NK-92 (cell line): Measurements from ENCODE around the gene SYNE1.

Experiments used
- DNase-seq: peaks from one replicate; lab custom pipeline; 2025; ENCODE audit not compliant: unreplicated experiment; lab: John Stamatoyannopoulos, UW

Gene SYNE1

DNA sequence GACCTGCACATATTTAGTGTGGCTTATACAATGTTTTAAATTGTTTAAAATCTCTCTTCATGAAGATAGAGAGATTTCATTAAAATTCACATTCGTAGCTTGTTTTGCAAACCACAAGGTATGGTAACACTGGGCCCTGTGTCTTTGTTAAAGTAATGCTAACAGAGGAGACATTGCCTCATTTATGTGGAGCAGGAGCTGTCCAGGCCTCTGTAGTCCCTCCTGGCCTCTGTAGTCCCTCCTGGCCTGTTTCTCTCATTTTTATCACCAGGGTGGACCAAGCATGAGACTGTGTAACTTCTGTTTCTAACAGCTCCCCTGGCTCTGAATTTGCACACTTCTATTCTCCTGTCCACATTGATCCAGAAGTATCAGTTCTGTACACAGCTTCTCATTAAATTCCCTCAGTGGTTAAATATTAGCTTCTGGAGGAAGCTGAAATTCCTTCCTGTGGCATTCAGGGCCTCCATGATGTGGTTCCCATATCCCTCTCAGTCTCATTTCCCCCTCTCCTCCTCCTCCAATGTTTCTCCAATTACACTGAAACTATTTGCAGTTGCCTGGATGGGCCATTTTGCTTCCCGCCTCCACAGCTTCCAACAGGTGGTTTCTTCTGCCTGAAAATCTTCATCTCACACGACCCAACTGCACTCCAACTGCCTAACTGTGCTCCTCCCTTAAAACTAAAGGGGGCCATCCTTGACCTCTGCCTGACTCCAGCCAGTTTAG is 340.4 kb downstream of the SYNE1 start:
- DNase-seq = no peak

DNA sequence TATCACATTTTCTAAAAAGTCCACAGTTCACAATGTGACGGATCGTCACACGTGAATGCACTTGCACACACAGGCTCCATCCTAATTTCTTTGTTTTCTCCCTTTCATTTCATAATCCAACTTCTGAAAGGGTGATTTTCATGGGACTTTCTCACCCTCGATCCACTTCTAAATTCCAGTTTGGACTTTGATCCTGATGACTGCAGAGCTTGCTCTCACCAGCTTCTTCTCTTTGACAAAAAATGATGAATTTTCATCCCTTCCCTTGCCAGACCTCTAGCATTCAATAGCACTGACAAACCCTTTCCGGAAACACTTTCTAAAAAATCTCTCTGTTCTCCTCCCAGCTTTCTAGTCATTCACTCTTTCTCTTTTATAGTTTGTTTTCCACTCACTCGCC is 341.2 kb downstream of the SYNE1 start:
- no peak for DNase-seq

DNA sequence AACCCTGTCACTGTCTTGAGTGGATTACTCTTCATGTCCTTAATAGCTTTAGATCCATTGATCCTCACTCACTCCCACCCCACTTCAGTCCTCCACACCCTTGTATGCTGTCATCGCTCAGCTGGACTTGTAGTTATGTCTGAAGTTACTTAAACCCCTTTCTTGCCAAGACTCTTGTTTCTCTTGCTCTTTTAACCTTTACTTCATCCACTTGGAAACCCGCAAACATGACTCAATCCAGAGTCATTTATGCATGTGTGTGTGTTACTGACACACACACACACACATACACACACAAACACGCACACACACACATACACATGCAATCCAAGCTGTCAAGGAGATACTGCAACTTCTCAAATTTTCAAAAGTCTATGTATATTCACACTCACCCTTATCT is 341.8 kb downstream of the SYNE1 start:
- DNase-seq = no peak

DNA sequence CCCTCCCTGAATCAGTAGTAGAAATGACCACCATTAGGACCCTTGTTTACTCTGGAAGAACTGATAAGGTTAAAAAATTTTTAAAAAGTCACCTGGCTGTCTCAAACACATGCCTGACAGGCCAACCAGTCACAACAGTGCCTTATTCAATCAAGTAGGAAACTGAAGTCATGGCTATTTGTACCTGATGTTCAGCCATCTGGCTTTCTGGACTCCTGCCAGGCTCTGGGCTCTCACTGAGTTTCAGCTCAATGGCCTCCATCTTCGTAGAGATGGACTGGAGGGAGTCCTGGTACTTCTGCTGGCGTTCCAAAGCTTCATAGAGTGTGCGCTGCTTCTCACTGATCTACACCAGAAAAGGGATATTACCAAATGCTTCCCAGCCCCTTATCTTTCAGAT is 343.8 kb downstream of the SYNE1 start:
- DNase-seq = no peak

DNA sequence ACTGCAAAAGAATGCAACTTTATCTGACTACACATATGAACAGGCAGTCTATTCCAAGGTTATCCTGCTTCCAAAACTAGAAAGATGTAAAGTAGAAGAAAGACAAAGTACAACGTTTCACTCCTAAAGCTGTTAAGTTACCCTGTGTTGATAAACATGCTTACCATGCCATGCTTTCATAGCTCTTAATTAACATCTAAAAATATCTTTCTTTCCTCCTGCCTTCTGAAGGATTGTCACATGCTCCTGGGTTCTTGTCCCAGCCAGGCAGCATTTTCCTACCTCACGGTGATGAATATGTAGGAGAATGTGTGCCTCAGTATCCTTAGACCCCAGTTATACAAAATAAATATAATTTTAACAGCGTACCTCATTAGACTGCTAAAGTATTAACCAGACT is 344.6 kb downstream of the SYNE1 start:
- no peak for DNase-seq

DNA sequence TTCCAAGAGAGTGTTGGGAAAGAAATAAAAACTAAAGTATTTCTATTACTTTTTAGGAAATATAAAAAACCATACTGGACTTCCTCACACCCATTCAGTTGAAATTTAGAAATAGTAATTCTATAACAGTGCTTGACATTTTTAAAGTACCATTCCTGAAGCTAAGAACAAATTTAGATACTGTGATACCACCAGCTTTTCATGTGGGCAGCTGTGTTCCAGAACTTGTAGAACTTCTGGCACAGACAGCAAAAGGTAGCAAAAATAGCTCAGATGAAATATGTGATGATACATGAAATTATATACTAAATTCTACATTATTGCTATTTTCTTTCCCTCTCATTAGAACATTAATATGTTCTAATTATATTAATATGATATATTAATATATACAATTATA is 346.5 kb downstream of the SYNE1 start:
- DNase-seq = no peak

DNA sequence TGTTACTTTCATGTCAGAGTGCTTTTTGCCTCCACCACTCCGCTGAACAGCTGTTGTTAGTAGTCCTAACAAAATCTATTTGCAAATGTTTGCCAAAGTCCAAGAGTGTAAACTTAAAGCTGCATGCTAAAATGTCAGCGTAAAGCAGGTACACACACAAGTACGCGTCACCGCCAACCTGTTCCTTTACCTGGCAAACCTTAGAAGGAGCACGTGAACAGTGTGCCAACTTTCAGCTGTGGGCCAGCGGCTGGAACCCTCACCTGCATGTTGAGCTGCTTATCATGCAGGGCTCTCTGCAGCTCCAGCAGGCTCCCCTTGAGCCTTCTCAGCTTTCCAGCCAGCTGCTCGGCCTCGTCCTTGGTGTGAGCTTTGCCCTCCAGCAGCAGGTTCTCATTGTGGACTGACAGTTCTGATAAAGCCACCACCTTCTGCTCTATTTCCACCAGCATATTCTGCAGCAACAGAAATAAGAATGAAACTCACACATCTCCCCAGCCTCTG is 359.3 kb downstream of the SYNE1 start:
- no peak for DNase-seq

DNA sequence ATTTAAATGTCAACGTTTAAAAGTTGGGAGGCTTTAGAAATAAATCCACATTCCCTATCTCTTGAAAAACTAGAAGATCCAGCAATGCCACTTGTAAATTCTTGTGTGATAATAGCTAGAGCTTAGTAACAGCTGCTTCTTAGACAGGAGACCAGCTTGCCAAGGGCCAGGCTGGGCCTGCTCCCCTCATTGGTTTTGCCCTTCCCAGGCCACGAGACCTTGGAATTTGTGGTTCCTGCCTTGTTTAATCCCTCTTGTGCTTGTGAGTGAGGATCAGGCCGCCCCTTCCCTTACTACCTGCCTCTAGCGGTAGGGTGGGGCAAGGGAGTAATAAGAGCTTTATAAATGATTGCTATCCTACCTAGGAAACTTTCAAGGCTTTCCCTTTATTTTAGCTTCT is 363.5 kb downstream of the SYNE1 start:
- DNase-seq = no peak

DNA sequence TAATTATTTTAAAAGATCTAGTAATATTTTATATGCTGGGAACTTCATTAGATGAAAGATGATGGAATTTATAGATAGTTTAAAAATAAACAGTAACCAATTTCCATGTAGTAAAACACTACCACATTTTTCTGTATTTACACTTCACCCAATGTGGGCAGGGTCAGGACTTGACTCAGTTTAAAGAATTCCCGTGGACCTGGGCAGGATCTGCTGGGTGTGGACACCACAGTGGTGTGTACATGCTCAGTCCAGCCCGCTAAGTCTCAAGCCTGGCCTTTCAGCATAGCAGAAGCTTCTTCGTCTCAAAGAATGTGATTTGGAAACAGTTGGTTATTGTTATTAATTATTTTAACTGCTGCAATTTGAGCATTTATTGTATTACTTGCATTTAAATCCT is 364.2 kb downstream of the SYNE1 start:
- no peak for DNase-seq

DNA sequence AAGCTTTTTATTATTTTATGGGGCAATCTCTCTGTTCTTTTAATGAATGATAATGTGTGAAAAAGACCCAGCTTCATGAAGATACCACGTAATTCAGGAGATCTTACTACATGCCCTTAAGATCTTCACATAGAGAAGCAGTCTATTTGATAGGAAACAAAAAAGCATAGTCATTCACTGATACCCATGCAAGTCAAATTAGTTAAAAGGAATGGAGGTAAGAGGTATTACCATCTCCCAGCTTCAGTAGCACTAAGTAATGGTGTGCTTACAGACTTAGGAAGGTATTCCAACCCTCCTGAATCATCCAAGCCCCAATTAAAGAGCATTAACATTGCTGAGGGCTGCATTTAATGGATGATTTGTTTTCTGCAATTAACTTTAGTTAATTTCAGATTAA is 364.7 kb downstream of the SYNE1 start:
- no peak for DNase-seq

DNA sequence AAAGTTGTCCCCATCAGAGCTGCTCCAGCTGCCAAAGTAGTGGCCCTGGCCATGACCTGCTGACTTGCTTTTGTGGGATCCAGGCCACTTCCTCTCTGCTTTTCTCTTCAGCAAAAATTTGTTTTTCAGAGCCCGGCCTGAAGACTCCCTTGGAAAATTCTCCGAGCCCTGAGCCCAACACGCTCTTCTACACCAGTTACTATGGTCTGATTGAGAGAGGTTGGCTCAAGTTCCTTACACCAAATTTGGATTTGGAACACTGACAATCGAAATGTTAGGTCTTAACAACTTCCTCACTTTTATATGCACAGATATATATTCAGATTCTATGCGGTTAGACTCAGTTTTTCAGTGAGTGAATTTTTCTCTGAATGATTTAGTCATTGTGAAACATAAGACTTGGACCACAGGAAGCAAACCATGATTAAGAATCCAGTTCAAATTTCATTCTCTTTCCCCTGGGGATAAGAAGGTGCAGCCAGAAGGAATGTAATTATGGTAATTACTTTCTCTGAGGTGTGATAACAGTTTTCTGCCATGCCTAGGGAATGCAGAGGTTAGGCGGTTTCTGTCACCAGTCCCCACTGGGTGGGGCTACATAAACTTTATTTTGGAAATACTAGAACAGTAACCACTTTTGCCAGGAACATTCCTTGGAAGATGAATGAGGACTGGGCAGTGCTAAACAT is 365.2 kb downstream of the SYNE1 start:
- DNase-seq = no peak

DNA sequence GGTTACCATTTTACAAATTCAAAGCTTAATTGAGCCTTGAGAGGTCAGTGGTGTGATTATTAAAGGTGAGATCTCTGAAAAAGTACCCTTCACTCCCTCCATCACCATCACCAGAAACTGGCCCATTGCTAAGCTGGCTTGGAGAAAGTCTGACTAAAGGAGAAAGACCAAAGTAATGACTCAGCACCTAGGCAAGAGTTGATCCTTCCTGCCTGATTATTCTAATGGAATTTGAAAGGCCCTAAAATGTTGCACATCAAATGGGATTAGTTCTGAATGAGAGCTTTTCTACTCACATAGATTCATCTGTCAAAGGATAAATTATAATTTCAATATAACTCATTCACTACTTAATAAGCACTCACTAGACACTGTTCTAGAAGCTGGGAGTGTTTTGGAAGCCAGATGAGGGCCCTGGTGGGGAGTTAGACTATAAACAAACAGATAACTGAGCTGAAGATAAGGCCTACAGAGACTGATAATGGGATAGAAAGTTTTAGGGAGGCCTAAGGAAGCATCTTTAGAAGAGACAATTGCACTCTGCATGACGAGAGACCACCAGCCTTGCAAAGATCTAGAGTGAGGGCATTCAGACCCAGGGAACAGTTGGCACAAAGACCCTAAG is 366.7 kb downstream of the SYNE1 start:
- DNase-seq = no peak

DNA sequence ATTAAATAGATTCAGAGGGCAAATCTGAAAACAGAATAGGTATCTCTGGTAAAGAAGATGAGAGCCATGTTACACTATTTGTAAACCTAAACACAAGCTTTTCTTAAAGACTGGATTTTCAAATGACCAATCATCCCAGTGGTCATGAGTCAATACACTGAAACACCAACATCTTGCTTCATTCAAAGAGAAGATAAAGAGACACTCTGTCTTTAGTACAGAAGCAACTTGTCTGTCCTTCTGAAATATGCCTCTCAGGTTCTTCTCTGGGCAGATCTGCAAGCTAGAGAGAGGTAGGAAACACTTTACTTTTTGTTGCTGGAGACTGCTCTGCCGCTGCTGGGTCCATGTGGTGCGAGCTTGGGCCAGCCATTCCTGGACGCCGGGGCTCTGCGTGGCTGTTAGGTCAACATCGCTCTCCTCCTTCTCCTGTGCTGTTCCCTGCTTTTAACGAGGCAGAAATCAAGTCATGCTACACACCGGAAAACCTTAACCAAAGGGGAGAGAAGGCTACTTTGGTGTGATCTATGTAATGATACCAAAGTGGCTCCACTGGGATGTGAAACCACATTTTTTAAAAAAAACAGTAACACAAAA is 368.2 kb downstream of the SYNE1 start:
- DNase-seq = no peak

DNA sequence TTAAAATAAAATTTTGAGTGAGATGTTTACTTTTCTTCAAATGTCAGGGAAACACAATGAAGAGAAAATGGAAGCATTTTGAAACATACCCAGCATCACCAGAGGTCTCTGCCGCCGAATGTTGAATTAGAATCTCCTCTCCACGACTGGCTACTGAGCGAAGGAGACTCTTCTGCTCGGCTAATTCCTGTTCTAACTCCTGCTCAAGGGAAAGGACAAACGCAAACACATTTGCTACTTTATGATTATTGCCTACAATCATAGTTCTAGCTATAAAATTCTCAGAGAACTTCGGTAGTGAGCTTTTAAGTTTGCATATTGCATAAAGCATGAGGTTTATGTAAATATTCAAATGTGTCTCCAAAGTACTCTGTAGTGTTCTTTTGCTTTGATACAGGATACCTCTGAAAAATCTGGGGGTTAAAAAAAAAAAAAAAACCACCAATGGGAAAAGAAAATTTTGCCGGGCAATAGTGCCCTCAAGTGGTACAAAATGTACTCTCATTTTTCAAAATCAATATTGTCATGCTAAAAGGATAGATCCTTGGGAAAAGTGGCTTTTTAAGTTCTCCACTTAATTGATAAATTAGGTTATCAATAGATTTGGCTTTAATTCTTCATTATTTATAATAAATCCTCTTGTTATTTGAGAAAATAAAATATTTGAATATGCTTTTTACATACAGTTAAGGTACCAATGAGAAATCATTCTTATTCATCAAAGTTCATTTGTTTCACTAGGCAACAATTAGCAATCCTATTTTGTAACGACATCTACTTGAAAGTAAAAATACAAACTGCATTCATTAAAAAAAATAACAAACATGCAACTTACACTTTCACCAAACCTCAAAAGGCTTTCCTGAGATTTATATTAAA is 369.0 kb downstream of the SYNE1 start:
- no peak for DNase-seq

DNA sequence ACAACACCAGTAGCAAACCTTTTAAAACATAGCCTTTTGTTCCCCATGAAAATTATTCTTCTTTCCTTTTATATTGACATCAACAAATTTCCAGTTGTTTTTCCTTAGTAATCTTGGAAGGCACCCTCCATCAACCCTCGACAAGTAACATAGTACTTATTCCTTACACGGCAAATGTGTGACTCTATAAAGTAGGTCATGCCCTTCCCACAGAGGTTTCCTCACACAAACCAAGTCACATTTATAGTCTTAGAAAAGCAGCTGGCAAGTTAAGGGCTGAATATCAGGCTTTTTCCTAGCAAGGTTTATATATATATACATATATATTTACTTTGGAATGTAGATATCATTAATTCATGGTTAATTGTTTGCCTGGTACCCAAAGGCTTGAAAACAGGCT is 371.5 kb downstream of the SYNE1 start:
- DNase-seq = no peak

DNA sequence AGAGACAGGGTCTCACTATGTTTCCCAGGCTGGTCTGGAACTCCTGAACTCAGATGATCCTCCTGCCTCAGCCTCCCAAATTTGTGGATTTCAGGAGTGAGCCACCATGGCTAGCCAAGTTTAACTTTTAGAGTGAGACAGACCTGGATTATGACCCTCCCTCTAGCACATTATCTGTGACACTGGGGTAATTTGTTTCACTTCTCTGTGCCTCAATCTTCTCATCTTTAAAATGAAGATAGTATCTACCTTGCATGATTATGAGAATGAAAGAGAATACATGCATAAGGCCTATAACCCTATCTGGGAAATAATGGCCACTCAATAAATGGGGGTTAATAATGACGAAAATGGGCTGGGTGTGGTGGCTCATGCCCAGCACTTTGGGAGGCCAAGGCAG is 373.6 kb downstream of the SYNE1 start:
- no peak for DNase-seq

DNA sequence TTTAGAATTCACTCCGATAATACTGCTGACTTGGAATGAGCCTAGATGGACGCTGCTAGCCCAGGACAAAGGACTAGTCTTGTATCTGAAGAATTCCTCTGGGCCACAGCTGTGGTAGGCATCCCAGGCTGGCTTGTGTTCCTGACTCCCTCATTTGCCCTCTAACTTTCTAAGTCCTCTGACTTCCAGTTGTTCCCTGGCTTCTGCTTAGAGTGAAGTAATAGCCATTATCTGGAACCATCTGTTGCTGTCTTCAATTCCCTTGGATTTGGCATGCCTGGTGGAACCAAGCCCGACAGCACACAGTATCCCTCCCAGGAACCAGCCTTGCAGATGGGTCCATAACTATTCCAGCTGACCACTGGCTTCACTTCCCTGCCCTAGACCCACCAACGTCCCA is 376.0 kb downstream of the SYNE1 start:
- DNase-seq = no peak

DNA sequence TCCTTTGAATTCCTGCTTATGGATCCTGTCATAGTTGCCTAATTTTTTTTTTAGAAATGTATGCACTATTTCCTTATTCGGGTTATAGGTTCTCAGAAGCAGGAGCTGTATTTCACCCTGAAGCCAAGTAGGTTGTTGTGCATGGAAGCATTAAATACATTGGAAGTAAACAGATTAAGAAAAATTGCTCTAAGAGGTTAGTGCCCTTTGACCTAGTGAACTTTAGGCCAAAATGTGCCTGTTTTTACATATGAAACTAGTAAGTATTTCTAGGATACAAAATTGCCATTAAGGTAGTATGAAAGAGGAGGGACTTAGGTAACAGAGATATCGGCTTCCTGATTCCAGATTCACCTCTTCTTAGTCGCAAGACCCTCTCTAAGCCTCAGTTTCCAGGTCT is 377.9 kb downstream of the SYNE1 start:
- no peak for DNase-seq

DNA sequence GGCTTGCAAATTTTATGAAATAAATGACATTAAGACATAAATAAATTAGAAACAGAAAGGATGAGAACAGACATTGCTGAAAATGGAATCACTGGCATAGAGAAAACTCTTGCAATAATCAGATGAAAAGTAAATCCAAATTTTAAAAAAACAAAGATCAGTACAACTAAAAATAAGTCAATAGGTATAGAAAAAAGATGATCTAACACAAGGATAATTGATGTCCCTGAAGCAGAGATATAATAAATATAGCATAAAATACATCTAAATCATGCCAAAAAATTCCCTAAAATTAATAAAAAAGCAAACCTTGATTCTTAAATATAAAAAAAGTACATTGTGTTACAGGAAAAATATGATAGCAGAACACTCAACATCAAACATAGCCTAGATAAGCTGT is 379.6 kb downstream of the SYNE1 start:
- DNase-seq = no peak

DNA sequence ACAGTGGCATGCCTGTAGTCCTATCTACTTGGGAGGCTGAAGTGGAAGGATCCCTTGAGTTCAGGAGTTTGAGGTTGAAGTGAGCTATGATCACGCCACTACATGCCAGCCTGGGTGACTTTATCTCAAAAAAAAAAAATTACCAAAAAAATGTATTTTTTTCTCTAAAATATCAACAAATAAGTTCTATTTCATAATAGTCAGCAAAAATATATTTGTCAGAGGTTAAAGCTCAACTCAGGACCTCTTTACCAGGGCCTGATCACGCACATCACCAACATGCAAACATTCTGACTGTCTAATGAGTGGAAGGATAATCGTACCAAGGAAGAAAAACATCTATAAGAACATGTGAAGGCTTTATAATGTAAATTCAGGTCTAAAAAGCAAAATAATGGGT is 387.0 kb downstream of the SYNE1 start:
- no peak for DNase-seq

DNA sequence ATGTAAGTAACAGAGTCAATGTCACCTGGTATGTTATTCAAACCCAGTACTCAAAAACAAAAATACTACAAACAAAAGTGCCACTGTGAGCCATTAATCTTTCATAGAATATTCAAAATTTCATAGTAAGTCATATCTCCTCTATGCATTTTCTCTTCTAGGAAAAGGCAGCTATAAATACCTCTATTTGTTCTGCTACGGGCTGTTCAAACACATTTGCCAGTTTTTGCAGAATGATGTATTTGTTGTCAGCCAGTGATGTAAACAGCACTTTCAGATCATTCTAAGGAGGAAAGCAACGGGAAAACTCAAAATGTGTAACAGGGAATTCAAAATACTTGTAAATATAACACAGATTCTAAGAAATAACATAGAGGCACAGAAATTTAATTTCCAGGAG is 388.2 kb downstream of the SYNE1 start:
- no peak for DNase-seq
